Measurements from ENCODE around the gene KCNMB4.

KCNMB4 gene
- 0.42 to 3.9 (median 3.3) reads per million in 3 experiments for total RNA-seq

GRCh38 chr12:70365648-70366518, at the start of gene KCNMB4:
KCNMB4 (plus strand) TSS chr12:70366290; CDS start chr12:70366735, 445 bp downstream.
- peak; percentile 63 for DNase-seq

GRCh38 chr12:70317781-70318180, 48.3 kb upstream of the KCNMB4 start:
- no peak for DNase-seq

GRCh38 chr12:70319605-70320004, 46.5 kb upstream of the KCNMB4 start:
- no peak for DNase-seq

GRCh38 chr12:70321191-70321590, 44.9 kb upstream of the KCNMB4 start:
- DNase-seq: no peak

GRCh38 chr12:70327541-70327940, 38.5 kb upstream of the KCNMB4 start:
- DNase-seq: no peak

GRCh38 chr12:70329728-70330127, 36.4 kb upstream of the KCNMB4 start:
- no peak for DNase-seq

- DNase-seq: no peak
Measured at GRCh38 chr12:70330158-70330557, 35.9 kb upstream of the KCNMB4 start.

- DNase-seq: no peak
Measured at GRCh38 chr12:70332236-70332635, 33.9 kb upstream of the KCNMB4 start.

GRCh38 chr12:70334742-70335141, 31.3 kb upstream of the KCNMB4 start:
- DNase-seq: no peak

GRCh38 chr12:70338531-70338930, 27.6 kb upstream of the KCNMB4 start:
- no peak for DNase-seq

- no peak for DNase-seq
Measured at GRCh38 chr12:70351076-70351475, 15.0 kb upstream of the KCNMB4 start.

- no peak for DNase-seq
Measured at GRCh38 chr12:70353780-70354660, 12.1 kb upstream of the KCNMB4 start.

GRCh38 chr12:70354787-70355186, 11.3 kb upstream of the KCNMB4 start:
- DNase-seq: no peak

GRCh38 chr12:70355972-70356371, 10.1 kb upstream of the KCNMB4 start:
- DNase-seq: no peak

GRCh38 chr12:70359458-70360197, 6.5 kb upstream of the KCNMB4 start:
- no peak for DNase-seq

- DNase-seq: no peak
Measured at GRCh38 chr12:70360218-70360617, 5.9 kb upstream of the KCNMB4 start.

- no peak for DNase-seq
Measured at GRCh38 chr12:70364695-70365397, 1.2 kb upstream of the KCNMB4 start.

- DNase-seq: peak; percentile 0
Measured at GRCh38 chr12:70365398-70365647, 767 bp upstream of the KCNMB4 start.

GRCh38 chr12:70366581-70367257, 629 bp downstream of the KCNMB4 start:
- peak; percentile 66 for DNase-seq

- DNase-seq: no peak
Measured at GRCh38 chr12:70367258-70368141, 1.4 kb downstream of the KCNMB4 start.

GRCh38 chr12:70372881-70373280, 6.8 kb downstream of the KCNMB4 start:
- no peak for DNase-seq
